CD14-positive monocyte (primary cell): ENCODE measurements around the gene FAM111B. TPM values are rescaled to one million over a fixed set of nuclear protein-coding genes. Genes with fewer than 3 reads are reported as not detected.
A peak's percentile ranks its signal among the peaks of the same experiment; 100 is the strongest.

ENCODE experiments used
- DNase-seq, 3 donors: peaks; one replicate each; pipeline ENCODE4 v3.0.0-alpha.2; 2011 to 2022
- H2AFZ ChIP-seq: 2 replicates; pipeline ENCODE4 v1.6.0; 2012; ENCODE audit warnings: mild to moderate bottlenecking, low read depth, low read length, inconsistent platforms; ENCODE audit not compliant: insufficient read depth, poor library complexity, severe bottlenecking
- H3K27ac ChIP-seq, 2 donors: 1 replicate in 1 of 2; 2 replicates in 1 of 2; pipeline ENCODE4 v1.5.1; 2012 to 2013; ENCODE audit warnings: low read length in 2 of 2, control low read depth in 1 of 2, inconsistent platforms in 1 of 2, low read depth in 1 of 2, mild to moderate bottlenecking in 1 of 2
- H3K27me3 ChIP-seq, 2 donors: one replicate each; pipeline versions ENCODE4 v1.6.0 to v1.6.1; 2011 to 2013; ENCODE audit warnings: low read length in 2 of 2; ENCODE audit not compliant: control insufficient read depth in 2 of 2, insufficient read depth in 2 of 2
- H3K36me3 ChIP-seq, 2 donors: replicated peaks in 1 of 2; 1 replicate in 1 of 2; 2 replicates in 1 of 2; pipeline versions ENCODE4 v1.5.1 to v1.6.1; 2012 to 2013; ENCODE audit warnings: low read length in 2 of 2, control low read depth in 1 of 2, inconsistent platforms in 1 of 2, mild to moderate bottlenecking in 1 of 2; ENCODE audit not compliant: insufficient read depth in 2 of 2, control insufficient read depth in 1 of 2
- H3K4me1 ChIP-seq, 2 donors: 1 replicate in 1 of 2; 2 replicates in 1 of 2; pipeline versions ENCODE4 v1.5.1 to v1.6.1; 2012 to 2013; ENCODE audit warnings: low read length in 2 of 2, control low read depth in 1 of 2, inconsistent platforms in 1 of 2, mild to moderate bottlenecking in 1 of 2, moderate library complexity in 1 of 2; ENCODE audit not compliant: insufficient read depth in 2 of 2, control insufficient read depth in 1 of 2
- H3K4me2 ChIP-seq: replicated peaks from 2 replicates; pipeline ENCODE3; 2012; ENCODE audit warnings: low read length, moderate library complexity, mild to moderate bottlenecking; ENCODE audit not compliant: poor library complexity, severe bottlenecking; ENCODE audit errors: extremely low read depth
- H3K4me3 ChIP-seq, 3 experiments: fragments of 200-600 bp in 1 of 3; sonication (generic) in 1 of 3; replicated peaks in 1 of 3; 1 replicate in 2 of 3; 2 replicates in 1 of 3; pipeline ENCODE4 v1.5.1; 2011 to 2013; ENCODE audit warnings: low read length in 3 of 3, mild to moderate bottlenecking in 3 of 3, control low read depth in 2 of 3, low read depth in 2 of 3, inconsistent platforms in 1 of 3, moderate library complexity in 1 of 3
- H3K79me2 ChIP-seq: 2 replicates; pipeline ENCODE4 v1.6.0; 2012; ENCODE audit warnings: mild to moderate bottlenecking, control low read depth, inconsistent platforms, low read length, moderate library complexity; ENCODE audit not compliant: insufficient read depth
- H3K9ac ChIP-seq: 2 replicates; pipeline ENCODE4 v1.6.0; 2017; ENCODE audit warnings: low read length, mild to moderate bottlenecking; ENCODE audit not compliant: insufficient read depth, poor library complexity, severe bottlenecking
- H3K9me3 ChIP-seq, 2 donors: replicated peaks in 1 of 2; 1 replicate in 1 of 2; 2 replicates in 1 of 2; pipeline versions ENCODE4 v1.5.1 to v1.6.1; 2012 to 2013; ENCODE audit warnings: low read length in 2 of 2, control low read depth in 1 of 2; ENCODE audit not compliant: control insufficient read depth in 1 of 2, insufficient read depth in 1 of 2
- H4K20me1 ChIP-seq: 2 replicates; pipeline ENCODE4 v1.6.0; 2012; ENCODE audit warnings: mild to moderate bottlenecking, low read length, control low read depth, moderate library complexity; ENCODE audit not compliant: insufficient read depth
- H3K27ac Mint-ChIP-seq, 7 donors: one replicate each; pipeline ENCODE4 v1.8.0; 2020; ENCODE audit warnings: mild to moderate bottlenecking in 7 of 7, mixed read lengths in 7 of 7, moderate library complexity in 6 of 7, inconsistent platforms in 2 of 7
- H3K27me3 Mint-ChIP-seq, 3 donors: one replicate each; pipeline ENCODE4 v1.8.0; 2021 to 2022; ENCODE audit warnings: low read depth in 3 of 3, mild to moderate bottlenecking in 3 of 3, mixed read lengths in 3 of 3, moderate library complexity in 3 of 3, inconsistent platforms in 1 of 3
- H3K36me3 Mint-ChIP-seq, 2 donors: one replicate each; pipeline ENCODE4 v1.8.0; 2020; ENCODE audit warnings: mixed read lengths in 2 of 2, inconsistent platforms in 1 of 2, mild to moderate bottlenecking in 1 of 2
- H3K4me1 Mint-ChIP-seq: one replicate; pipeline ENCODE4 v1.8.0; 2020; ENCODE audit warnings: mild to moderate bottlenecking, mixed read lengths
- H3K4me3 Mint-ChIP-seq, 2 donors: one replicate each; pipeline ENCODE4 v1.8.0; 2020; ENCODE audit warnings: mild to moderate bottlenecking in 2 of 2, mixed read lengths in 2 of 2, moderate library complexity in 1 of 2
- H3K9me3 Mint-ChIP-seq, 7 donors: one replicate each; pipeline ENCODE4 v1.8.0; 2020 to 2022; ENCODE audit warnings: mixed read lengths in 7 of 7, mild to moderate bottlenecking in 6 of 7, moderate library complexity in 6 of 7, inconsistent platforms in 2 of 7
- CTCF ChIP-seq: fragments of 200-600 bp; IDR thresholded peaks from one replicate; pipeline ENCODE4 v1.8.0; 2022; ENCODE audit warnings: antibody characterized with exemption, mild to moderate bottlenecking
- WGBS: methylation state at CpG from one replicate; pipeline ENCODE4 v1.1.5; 2013; ENCODE audit warnings: missing lambda C conversion rate; ENCODE audit not compliant: insufficient coverage; 5-methylcytosine and 5-hydroxymethylcytosine counted together
- intact Hi-C, 2 donors: fragments of 100-400 bp; cut with micrococcal nuclease; formaldehyde crosslinking; loops; one replicate each; pipeline versions ENCODE4 v1.15.0 to v1.15.1; 2023
- polyA plus RNA-seq, 3 donors: library from polyadenylated mRNA; depleted of rRNA in 1 of 3; unstranded in 2 of 3; stranded (reverse) in 1 of 3; fragments of 300-500 nt in 2 of 3; fragments of >200 nt in 1 of 3; fragmentation: Illumina TruSeq in 2 of 3; gene quantifications; 1 replicate in 2 of 3; 2 replicates in 1 of 3; pipeline ENCODE4 v1.2.3, GENCODE V29; 2012 to 2021

The FAM111B gene
- polyA plus RNA-seq, 3 donors = 0.09 TPM; not detected in 2

GRCh38 chr11:59144579-59145345 lies 37.7 kb downstream of the FAM111B start:
- peak overlapping the region; percentile 82 to 97 for H3K4me3 Mint-ChIP-seq
- peak; percentile 71 to 85 (median 79) for DNase-seq
- Histone ChIP-seq H3K27me3 (no peaks in the 10 kb centered on the region), H3K9me3 (no peaks in the 10 kb centered on the region), H3K9ac (peak overlapping the region; percentile 70), H3K4me1 (peaks cover 43 to 56% of the 10 kb centered on the region in 2 donors), H3K4me2 (peak overlapping the region; percentile 99), H4K20me1 (peaks cover 4% of the 10 kb centered on the region), H3K36me3 (peaks cover 11 to 29% of the 10 kb centered on the region in 2 donors), H2AFZ (peak overlapping the region; percentile 86), H3K4me3 (peak overlapping the region; percentile 53 to 99 (median 55)), H3K27ac (peak overlapping the region; percentile 91 to 99), H3K79me2 (peaks cover 70% of the 10 kb centered on the region)
- H3K27me3 Mint-ChIP-seq = no peaks in the 10 kb centered on the region
- WGBS = under 1% methylated on average over 35 of the region's 39 CpGs
- H3K36me3 Mint-ChIP-seq = peaks cover 20 to 26% of the 10 kb centered on the region in 2 donors
- peak overlapping the region; percentile 96 to 98 (median 97) for H3K27ac Mint-ChIP-seq
- no peaks in the 10 kb centered on the region for H3K9me3 Mint-ChIP-seq
- intact Hi-C loops = loop anchor here (5.0 to 10.0 kb wide), 3 partner anchors 37 to 570 kb away; partner anchors contain the start of genes FAM111B (in 1 of the 2), LPXN (in 1 of the 2) and ZFP91 (in 1 of the 2)
- peaks cover 61% of the 10 kb centered on the region for H3K4me1 Mint-ChIP-seq
- no peak for TF ChIP-seq CTCF

DNA sequence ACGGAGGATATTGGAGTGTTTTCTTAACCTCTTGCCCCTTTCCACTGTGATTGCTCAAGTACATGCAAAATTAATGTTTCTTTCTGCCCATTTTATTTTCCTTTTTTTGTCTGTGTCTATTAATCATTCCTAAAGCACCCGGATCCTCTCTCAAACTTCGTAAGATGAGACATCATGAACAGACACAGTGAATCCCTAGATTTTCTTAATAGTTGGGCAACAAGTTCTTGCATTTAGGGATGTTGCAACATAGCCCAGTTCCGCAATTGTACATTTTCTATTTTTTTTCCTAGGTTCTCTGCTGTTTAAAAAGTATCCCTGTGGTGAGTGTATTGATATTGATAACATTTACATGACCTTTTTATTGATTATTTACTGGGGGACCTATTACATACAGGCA lies 38.5 kb downstream of the FAM111B start:
- Mint-ChIP-seq H3K27me3 (no peaks in the 10 kb centered on the region), H3K36me3 (peaks cover 25 to 29% of the 10 kb centered on the region in 2 donors), H3K4me3 (peak overlapping the region; percentile 82 to 97), H3K4me1 (peaks cover 62% of the 10 kb centered on the region), H3K9me3 (no peaks in the 10 kb centered on the region), H3K27ac (peak overlapping the region; percentile 90 to 98 (median 97))
- Histone ChIP-seq H3K79me2 (peaks cover 75% of the 10 kb centered on the region), H4K20me1 (peaks cover 4% of the 10 kb centered on the region), H3K9ac (peak overlapping the region; percentile 70), H3K27ac (peak overlapping the region; percentile 91 to 99), H2AFZ (no peak overlapping the region), H3K4me3 (peak overlapping the region; percentile 53 to 99 (median 55)), H3K36me3 (peaks cover 15 to 37% of the 10 kb centered on the region in 2 donors), H3K4me1 (peaks cover 43 to 56% of the 10 kb centered on the region in 2 donors), H3K9me3 (no peaks in the 10 kb centered on the region), H3K27me3 (no peaks in the 10 kb centered on the region), H3K4me2 (peak overlapping the region; percentile 99)
- TF ChIP-seq CTCF = no peak
- intact Hi-C loops = loop anchor here in 1 of 2 donors (10.0 kb wide), 1 partner anchor 571 kb away; the partner anchor contains the start of genes LPXN and ZFP91
- WGBS = no CpG with 5 or more reads among the region's 4 CpGs
- peak; percentile 83 to 94 (median 93) for DNase-seq
